Measurements from ENCODE around the gene SPO11.

- TF ChIP-seq EZH2 (IDR thresholded peaks at IDR 0.05): no peak
- TF ChIP-seq CTCF (IDR thresholded peaks at IDR 0.05): no peak
Measured at GRCh38 chr20:57369596-57369995, 40.0 kb downstream of the SPO11 start.
